Activated T-helper 1 cell treated with anti-CD3 and anti-CD28 coated beads, Interleukin-2, amount 50 U/mL, for 16 hours (primary cell): ENCODE measurements around the gene MTFP1.
A peak's percentile ranks its signal among the peaks of the same experiment; 100 is the strongest.

Experiments
- DNase-seq, 2 donors: peaks; one replicate each; pipeline ENCODE4 v3.0.0-alpha.2; 2020; ENCODE audit warnings: low read depth in 1 of 2, low spot score in 1 of 2

The MTFP1 gene, protein sequence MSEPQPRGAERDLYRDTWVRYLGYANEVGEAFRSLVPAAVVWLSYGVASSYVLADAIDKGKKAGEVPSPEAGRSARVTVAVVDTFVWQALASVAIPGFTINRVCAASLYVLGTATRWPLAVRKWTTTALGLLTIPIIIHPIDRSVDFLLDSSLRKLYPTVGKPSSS

GRCh38 chr22:30425616-30426387 lies at the start of gene MTFP1:
MTFP1 (plus strand) TSS chr22:30425768; CDS start chr22:30425880, 112 bp downstream.
- peak in 1 of 2 donors; percentile 25 for DNase-seq

GRCh38 chr22:30380011-30380410 lies 45.6 kb upstream of the MTFP1 start:
- no peak for DNase-seq

DNA sequence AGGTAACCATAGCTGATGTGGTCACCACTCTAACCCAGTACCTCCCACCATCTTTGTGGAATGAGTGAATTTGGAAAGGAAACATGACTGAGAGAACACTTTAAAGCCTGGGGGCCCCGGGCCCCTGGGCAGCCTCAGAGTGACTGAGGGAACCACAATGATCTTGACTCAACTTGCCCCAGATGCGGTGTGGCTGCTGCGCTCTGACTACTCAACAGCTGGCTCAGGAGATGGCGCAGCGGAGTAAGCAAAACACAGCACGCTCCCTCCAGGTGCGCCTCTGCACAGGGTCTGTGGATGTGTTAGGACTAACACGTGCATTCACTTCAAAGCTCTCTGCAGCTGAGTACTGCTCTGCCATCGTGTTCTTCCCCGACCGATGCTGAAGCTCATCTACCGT lies 44.3 kb upstream of the MTFP1 start:
- DNase-seq, result no peak

- DNase-seq, result no peak
These were observed 43.2 kb upstream of the MTFP1 start for GRCh38 chr22:30382340-30382739.

- DNase-seq, result no peak
These were observed 42.5 kb upstream of the MTFP1 start for GRCh38 chr22:30383061-30383460.

DNA sequence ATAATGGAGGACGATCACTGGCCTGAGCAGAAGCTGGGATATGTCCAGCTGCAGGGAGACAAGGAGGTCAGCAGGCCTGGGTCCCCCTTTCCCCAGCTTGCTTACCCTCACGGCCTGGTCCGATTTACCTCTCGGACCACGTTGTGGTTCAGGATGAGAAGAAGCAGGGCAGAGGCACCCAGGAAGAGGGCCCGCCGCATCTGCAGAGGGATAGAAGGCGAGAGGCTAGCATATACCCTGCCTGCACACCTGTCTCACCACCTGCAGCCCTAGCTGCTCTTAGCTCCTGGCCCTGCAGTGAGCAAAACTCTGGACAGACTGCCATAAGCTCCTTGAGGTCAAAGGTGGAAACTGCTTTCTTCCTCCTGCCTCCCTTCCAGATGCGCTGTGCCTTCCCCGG lies 39.6 kb upstream of the MTFP1 start:
- DNase-seq, result no peak

GRCh38 chr22:30386608-30386959 lies 39.0 kb upstream of the MTFP1 start:
- DNase-seq, result no peak

DNA sequence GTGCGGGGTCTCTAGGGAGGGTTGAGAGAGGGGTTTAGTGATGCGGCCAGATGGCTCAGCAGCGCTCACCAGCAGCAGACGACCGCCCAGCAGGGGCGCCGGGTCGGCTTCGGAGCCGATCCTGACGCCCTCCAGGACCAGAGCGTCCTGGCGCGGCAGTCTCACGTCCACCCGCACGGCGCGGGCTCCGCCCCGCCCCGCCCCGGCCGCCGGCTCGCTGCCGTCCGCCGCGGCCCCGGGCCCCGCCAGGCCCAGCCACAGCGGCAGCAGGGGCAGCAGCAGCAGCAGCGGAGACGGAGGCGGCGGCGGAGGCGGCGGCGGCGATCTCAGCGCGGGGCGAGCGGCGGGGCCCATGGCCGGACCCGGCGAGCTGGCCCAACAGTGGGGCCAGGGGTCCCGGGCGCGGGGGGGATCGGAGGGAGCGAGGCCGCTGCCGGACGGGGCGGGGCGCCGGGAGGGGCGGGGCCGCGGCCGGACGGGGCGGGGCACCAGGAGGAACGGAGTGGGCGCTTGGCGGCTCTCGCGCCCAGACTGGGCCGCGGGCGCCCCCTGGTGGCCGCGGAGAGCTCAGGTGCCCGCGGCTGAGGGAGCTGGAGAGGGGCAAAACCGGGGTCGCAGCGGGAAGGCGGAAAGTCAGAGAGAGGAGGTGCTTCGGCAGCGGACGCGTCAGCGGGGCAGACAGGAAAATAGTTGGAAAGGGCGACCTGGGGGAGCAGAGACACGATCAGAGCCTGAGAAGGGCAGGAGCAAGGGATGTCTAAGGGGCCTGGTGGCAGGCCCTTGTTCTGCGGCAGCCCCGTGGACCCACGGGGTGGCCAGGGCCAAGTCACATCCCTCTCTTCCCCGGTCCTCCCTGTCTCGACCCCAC lies 38.4 kb upstream of the MTFP1 start, which contains the start of gene RNF215:
Gene RNF215 (minus strand): TSS at position 452 of the 868 bp plus-strand sequence. CDS start 98 bp downstream, at position 354.
- peak; percentile 59 to 77 for DNase-seq

DNA sequence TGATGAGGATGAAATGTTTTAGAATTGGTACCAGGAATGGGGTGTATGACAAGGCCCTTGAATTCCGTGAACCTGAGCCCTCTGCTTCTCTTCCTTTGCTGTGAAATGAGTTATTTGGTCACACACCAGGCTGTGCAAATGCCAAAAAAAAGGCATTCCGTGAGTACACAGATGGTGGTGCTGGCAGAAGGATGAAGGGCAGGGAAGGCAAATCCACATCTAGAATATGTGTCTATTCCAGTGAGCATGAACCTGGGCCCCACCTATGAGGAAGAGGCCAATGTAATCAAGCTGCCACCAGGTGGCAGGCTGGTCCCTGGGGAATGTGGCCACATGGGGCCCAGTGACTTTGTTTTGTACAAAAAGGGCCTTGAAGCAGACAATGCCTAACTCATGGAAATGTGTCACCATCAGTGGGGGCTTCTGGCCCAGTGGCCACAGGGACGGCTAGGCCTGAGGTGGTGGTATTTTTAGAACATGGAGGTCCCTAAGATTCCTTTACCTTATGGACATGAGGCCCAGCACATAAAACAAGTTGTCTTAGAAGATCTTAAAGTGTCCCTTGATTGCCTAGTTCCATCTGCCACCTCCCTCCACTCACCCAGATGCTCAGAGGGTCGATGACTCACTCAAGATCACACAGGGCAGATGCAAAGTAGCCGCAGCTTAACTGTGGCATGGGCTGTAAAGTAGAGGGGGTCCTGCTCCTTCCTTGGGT lies 34.4 kb upstream of the MTFP1 start:
- peak; percentile 44 to 63 for DNase-seq

DNA sequence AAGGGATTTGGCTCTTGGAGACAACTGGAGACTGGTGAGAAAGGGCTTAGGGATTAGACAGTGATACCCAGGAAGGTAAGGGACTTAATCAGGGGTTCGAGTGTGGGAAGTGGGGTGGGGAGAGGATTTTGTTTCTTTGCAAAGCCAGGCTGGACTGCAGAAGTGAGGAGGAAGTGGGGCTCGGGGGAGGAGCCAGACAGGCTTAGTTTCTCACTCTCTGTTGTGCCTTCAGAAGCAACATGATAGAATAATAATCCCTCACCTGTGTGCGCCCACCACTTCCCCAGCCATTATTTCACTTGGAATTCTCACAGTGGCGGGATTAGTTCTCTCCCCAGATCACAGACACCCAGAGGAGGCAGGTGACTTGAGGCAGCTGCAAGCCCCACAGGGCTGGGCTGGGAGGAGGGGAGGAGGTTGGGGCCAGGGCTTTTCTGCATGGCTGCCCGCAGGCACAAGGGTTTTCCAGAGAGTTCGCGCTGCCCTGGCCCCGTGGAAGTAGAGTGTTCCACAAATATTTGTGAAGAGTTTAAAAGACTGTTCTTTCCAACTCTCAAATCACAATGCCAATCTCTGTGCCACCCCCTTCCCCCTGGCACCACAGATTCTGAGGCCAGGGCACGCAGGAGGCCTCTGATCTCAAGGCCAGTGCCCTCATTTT lies 32.8 kb upstream of the MTFP1 start:
- DNase-seq, result no peak

DNA sequence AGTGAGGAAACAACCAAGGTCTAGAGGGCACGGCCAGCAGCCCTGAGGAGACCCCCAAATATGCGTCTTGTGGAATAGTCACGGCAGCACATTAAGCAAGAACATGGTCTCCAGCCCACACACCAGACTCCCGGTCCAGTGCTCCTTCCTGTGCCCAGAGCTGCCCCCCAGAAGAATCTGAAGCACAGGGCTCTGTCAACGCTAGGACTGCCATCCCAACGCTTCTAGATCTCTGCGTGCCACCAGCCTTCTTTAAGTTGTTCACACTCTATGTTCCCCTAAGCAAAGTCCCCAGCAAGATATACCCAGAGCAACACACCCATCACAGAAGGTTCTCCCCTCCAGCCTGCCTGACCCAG lies 32.3 kb upstream of the MTFP1 start:
- no peak for DNase-seq

DNA sequence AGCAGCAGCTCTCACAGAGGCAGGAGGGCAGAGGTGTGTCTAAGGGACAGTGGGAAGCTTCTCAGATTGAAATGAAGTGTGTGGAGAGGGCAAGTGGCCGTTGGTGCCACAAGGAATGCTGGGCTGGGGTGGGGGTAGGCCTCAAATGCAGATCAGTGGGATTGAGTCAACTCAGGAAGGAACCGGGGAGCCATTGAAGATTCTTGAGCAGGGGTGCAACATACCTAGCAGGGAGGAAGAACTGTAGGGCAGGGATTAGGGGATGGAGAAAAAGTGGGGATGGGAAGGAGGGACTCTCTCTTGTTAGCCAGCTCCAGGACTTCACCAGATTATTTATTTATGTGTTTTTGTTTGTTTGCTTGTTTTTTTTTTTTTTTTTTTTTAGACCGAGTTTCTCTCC lies 31.7 kb upstream of the MTFP1 start:
- DNase-seq, result no peak

GRCh38 chr22:30396871-30397655 lies 28.5 kb upstream of the MTFP1 start, which contains the start of gene SEC14L2:
SEC14L2 (plus strand) TSS chr22:30397018; CDS start chr22:30397117, 99 bp downstream.
- DNase-seq, result peak; percentile 13 to 36

DNA sequence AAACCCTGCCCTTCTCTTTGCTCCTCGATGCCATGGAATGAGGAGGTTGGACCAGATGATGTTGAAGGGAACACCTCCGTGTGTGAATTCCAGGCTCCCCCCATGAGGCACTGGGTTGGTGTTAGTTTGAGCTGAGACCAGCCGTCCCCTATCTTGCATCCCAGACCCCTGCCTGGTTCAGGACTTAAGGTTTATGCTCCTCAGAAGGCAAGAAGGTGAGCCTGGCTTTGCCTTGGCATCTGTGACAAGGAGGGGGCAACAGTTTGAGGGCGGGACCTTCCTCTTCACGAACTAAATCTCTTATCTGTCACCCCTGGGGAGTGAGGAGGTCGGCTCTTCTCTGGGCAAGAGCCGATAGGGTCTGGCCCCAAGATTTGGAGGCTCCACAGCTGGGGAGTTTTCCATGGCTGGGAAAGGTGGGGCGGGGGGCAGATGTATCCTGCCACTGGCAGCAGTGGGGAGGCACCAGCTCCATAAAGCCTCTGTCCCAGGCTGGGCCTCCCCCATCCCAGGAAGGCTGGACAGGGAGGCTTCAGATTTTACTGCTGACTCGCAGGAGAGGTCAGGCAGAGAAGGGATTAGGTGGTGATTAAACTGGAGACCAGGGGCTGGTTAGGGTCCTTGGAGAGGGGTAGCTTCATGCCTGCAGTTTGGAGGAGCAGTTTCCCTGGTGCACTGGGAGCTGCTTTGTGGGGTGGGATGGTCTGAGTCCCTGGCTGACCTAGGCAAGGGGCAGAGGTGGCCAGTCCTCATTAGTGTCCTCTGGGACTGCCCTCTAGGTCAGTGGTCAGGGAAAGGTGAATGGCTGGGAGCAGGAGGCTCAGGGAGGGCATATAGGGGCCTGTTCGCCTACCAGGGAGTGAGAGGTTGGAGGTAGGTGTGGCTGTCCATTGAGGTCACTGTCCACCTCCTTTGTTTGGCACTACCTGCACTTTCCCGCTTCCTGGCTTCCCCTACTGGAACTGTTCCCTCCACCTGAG lies 27.6 kb upstream of the MTFP1 start:
- DNase-seq, result no peak

GRCh38 chr22:30398685-30399680 lies 26.6 kb upstream of the MTFP1 start:
- no peak for DNase-seq

GRCh38 chr22:30399718-30400117 lies 25.9 kb upstream of the MTFP1 start:
- no peak for DNase-seq

DNA sequence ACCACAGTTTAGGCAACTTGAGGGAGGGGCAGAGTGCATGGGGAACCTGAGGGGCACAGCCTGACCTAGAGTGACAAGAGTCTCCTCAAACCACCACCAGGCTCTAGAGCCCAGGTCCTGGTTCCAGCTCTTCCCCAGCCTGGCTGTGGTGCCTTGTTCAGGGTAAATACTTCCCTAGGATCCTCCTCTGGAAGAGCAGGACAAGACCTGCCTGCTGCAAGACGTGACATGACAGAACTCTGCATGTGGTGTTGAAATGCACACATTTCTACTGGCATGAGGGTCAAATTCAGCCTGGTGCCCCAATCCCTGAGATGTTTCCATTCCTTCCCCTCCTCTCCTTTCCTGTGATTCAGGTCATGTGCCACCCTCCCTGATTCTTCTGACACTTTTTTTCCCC lies 25.4 kb upstream of the MTFP1 start:
- DNase-seq, result no peak
